IPS-NIHi11 (cell line): Measurements from ENCODE around the gene LDLRAD3.

Source experiments
- DNase-seq: peaks from one replicate; pipeline ENCODE4 v3.0.0; 2012; ENCODE audit warnings: mixed read lengths, low spot score

The LDLRAD3 gene

GRCh38 chr11:36278531-36279282 is 334.8 kb downstream of the LDLRAD3 start:
- no peak for DNase-seq

GRCh38 chr11:36280531-36280930 is 336.7 kb downstream of the LDLRAD3 start:
- no peak for DNase-seq
